ENCODE data around the gene GPR108.

The GPR108 gene

GRCh38 chr19:6694147-6694815 lies 43.1 kb downstream of the GPR108 start:
- H3K4me3 ChIP-seq (ENCODE audit: severe bottlenecking), result no peak overlapping the region
- no peak for DNase-seq (ENCODE audit: low spot score)
- H3K36me3 ChIP-seq (ENCODE audit: low read depth), result no peaks in the 10 kb centered on the region
- no peak for TF ChIP-seq CTCF (IDR thresholded peaks at IDR 0.05; ENCODE audit: poor library complexity, severe bottlenecking)
- no peak for ATAC-seq (ENCODE audit: low read depth)
- no peak overlapping the region for H3K27ac ChIP-seq (ENCODE audit: poor library complexity, severe bottlenecking)
- H3K4me1 ChIP-seq (ENCODE audit: insufficient read depth, poor library complexity, severe bottlenecking), result no peaks in the 10 kb centered on the region
- H3K9me3 ChIP-seq (ENCODE audit: severe bottlenecking), result no peaks in the 10 kb centered on the region
- no peaks in the 10 kb centered on the region for H3K27me3 ChIP-seq (ENCODE audit: insufficient read depth, poor library complexity, severe bottlenecking)

GRCh38 chr19:6693681-6694080 lies 43.7 kb downstream of the GPR108 start:
- H3K27me3 ChIP-seq (ENCODE audit: insufficient read depth, poor library complexity, severe bottlenecking), result no peaks in the 10 kb centered on the region
- H3K4me1 ChIP-seq (ENCODE audit: insufficient read depth, poor library complexity, severe bottlenecking), result no peaks in the 10 kb centered on the region
- no peak overlapping the region for H3K4me3 ChIP-seq (ENCODE audit: severe bottlenecking)
- H3K27ac ChIP-seq (ENCODE audit: poor library complexity, severe bottlenecking), result no peak overlapping the region
- ATAC-seq (ENCODE audit: low read depth) (no peak), DNase-seq (ENCODE audit: low spot score) (no peak)
- H3K9me3 ChIP-seq (ENCODE audit: severe bottlenecking), result no peaks in the 10 kb centered on the region
- TF ChIP-seq CTCF (IDR thresholded peaks at IDR 0.05; ENCODE audit: poor library complexity, severe bottlenecking), result no peak
- no peaks in the 10 kb centered on the region for H3K36me3 ChIP-seq (ENCODE audit: low read depth)

- Histone ChIP-seq H3K27me3 (ENCODE audit: insufficient read depth, poor library complexity, severe bottlenecking) (no peaks in the 10 kb centered on the region), H3K4me3 (ENCODE audit: severe bottlenecking) (no peak overlapping the region), H3K36me3 (ENCODE audit: low read depth) (no peaks in the 10 kb centered on the region), H3K9me3 (ENCODE audit: severe bottlenecking) (no peaks in the 10 kb centered on the region), H3K4me1 (ENCODE audit: insufficient read depth, poor library complexity, severe bottlenecking) (no peaks in the 10 kb centered on the region), H3K27ac (ENCODE audit: poor library complexity, severe bottlenecking) (no peak overlapping the region)
- ATAC-seq (ENCODE audit: low read depth) (no peak), DNase-seq (ENCODE audit: low spot score) (no peak)
- TF ChIP-seq CTCF (IDR thresholded peaks at IDR 0.05; ENCODE audit: poor library complexity, severe bottlenecking), result no peak
Observed at GRCh38 chr19:6693056-6693471, 44.3 kb downstream of the GPR108 start.

GRCh38 chr19:6692027-6692426 lies 45.4 kb downstream of the GPR108 start:
- no peak overlapping the region for H3K4me3 ChIP-seq (ENCODE audit: severe bottlenecking)
- H3K27ac ChIP-seq (ENCODE audit: poor library complexity, severe bottlenecking), result no peak overlapping the region
- DNase-seq (ENCODE audit: low spot score), result no peak
- H3K9me3 ChIP-seq (ENCODE audit: severe bottlenecking), result no peaks in the 10 kb centered on the region
- H3K4me1 ChIP-seq (ENCODE audit: insufficient read depth, poor library complexity, severe bottlenecking), result no peaks in the 10 kb centered on the region
- no peak for ATAC-seq (ENCODE audit: low read depth)
- H3K27me3 ChIP-seq (ENCODE audit: insufficient read depth, poor library complexity, severe bottlenecking), result no peaks in the 10 kb centered on the region
- no peaks in the 10 kb centered on the region for H3K36me3 ChIP-seq (ENCODE audit: low read depth)
- no peak for TF ChIP-seq CTCF (IDR thresholded peaks at IDR 0.05; ENCODE audit: poor library complexity, severe bottlenecking)

- Histone ChIP-seq H3K4me3 (ENCODE audit: severe bottlenecking) (no peak overlapping the region), H3K36me3 (ENCODE audit: low read depth) (no peaks in the 10 kb centered on the region), H3K27ac (ENCODE audit: poor library complexity, severe bottlenecking) (no peak overlapping the region), H3K9me3 (ENCODE audit: severe bottlenecking) (no peaks in the 10 kb centered on the region), H3K27me3 (ENCODE audit: insufficient read depth, poor library complexity, severe bottlenecking) (no peaks in the 10 kb centered on the region), H3K4me1 (ENCODE audit: insufficient read depth, poor library complexity, severe bottlenecking) (no peaks in the 10 kb centered on the region)
- ATAC-seq (ENCODE audit: low read depth) (no peak), DNase-seq (ENCODE audit: low spot score) (no peak)
- TF ChIP-seq CTCF (IDR thresholded peaks at IDR 0.05; ENCODE audit: poor library complexity, severe bottlenecking), result no peak
Observed at GRCh38 chr19:6691342-6691741, 46.0 kb downstream of the GPR108 start.
